ENCODE measurements around the gene KLF13.

DNA sequence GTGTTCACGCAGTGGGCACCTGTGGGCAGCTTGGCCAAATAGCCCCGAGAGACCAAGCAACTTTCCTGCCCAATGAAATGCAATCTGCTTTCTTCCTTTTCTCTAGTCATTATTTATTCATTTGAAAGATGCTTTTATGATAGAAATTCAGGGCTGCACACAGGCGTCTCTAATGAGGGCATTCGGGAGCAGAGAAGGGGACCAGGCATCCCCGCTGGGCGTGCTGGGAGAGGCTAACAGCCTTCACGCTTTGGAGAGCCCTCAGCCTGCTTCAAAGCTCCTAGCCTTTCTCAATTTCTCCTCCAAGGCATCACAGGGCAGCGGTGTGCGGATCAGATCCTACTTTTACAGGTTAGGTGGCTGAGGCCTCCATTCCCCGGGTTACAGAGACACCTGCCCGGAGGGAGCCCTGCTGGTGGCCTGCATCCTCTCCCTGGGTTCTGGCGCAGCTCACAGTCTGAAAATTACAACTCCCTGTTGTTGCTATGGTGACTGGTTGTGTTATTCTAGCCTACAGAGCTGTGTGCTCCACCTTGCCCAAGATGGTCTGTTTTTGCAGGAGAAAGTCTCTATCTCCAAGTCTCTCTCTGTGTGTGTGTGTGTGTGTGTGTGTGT lies 21.8 kb upstream of the KLF13 start:
- TF ChIP-seq RCOR1 (conservative IDR thresholded peaks at IDR 0.05; ENCODE audit: low read depth, low read length): no peak
- TF ChIP-seq, protein P1, sequence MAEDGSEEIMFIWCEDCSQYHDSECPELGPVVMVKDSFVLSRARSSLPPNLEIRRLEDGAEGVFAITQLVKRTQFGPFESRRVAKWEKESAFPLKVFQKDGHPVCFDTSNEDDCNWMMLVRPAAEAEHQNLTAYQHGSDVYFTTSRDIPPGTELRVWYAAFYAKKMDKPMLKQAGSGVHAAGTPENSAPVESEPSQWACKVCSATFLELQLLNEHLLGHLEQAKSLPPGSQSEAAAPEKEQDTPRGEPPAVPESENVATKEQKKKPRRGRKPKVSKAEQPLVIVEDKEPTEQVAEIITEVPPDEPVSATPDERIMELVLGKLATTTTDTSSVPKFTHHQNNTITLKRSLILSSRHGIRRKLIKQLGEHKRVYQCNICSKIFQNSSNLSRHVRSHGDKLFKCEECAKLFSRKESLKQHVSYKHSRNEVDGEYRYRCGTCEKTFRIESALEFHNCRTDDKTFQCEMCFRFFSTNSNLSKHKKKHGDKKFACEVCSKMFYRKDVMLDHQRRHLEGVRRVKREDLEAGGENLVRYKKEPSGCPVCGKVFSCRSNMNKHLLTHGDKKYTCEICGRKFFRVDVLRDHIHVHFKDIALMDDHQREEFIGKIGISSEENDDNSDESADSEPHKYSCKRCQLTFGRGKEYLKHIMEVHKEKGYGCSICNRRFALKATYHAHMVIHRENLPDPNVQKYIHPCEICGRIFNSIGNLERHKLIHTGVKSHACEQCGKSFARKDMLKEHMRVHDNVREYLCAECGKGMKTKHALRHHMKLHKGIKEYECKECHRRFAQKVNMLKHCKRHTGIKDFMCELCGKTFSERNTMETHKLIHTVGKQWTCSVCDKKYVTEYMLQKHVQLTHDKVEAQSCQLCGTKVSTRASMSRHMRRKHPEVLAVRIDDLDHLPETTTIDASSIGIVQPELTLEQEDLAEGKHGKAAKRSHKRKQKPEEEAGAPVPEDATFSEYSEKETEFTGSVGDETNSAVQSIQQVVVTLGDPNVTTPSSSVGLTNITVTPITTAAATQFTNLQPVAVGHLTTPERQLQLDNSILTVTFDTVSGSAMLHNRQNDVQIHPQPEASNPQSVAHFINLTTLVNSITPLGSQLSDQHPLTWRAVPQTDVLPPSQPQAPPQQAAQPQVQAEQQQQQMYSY (CRISPR knock-in tag; IDR thresholded peaks at IDR 0.05): no peak
- TF ChIP-seq, protein P2, sequence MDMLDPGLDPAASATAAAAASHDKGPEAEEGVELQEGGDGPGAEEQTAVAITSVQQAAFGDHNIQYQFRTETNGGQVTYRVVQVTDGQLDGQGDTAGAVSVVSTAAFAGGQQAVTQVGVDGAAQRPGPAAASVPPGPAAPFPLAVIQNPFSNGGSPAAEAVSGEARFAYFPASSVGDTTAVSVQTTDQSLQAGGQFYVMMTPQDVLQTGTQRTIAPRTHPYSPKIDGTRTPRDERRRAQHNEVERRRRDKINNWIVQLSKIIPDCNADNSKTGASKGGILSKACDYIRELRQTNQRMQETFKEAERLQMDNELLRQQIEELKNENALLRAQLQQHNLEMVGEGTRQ (IDR thresholded peaks at IDR 0.05; ENCODE audit: borderline replicate concordance, low read depth, low read length): no peak
- no peak for TF ChIP-seq IRF4 (IDR thresholded peaks at IDR 0.05; ENCODE audit: low read depth, low read length)
- TF ChIP-seq, protein P3, sequence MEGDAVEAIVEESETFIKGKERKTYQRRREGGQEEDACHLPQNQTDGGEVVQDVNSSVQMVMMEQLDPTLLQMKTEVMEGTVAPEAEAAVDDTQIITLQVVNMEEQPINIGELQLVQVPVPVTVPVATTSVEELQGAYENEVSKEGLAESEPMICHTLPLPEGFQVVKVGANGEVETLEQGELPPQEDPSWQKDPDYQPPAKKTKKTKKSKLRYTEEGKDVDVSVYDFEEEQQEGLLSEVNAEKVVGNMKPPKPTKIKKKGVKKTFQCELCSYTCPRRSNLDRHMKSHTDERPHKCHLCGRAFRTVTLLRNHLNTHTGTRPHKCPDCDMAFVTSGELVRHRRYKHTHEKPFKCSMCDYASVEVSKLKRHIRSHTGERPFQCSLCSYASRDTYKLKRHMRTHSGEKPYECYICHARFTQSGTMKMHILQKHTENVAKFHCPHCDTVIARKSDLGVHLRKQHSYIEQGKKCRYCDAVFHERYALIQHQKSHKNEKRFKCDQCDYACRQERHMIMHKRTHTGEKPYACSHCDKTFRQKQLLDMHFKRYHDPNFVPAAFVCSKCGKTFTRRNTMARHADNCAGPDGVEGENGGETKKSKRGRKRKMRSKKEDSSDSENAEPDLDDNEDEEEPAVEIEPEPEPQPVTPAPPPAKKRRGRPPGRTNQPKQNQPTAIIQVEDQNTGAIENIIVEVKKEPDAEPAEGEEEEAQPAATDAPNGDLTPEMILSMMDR (IDR thresholded peaks at IDR 0.05 in 2 of 3, conservative IDR thresholded peaks at IDR 0.05 in 1 of 3; ENCODE audit: control insufficient read depth in 2 of 3, extremely low read depth in 1 of 3, insufficient read depth in 1 of 3, low read depth in 3 of 3, low read length in 3 of 3): no peak
- no peak for TF ChIP-seq NFIC (IDR thresholded peaks at IDR 0.05; ENCODE audit: low read depth, low read length)
- no peak for TF ChIP-seq HDGF (IDR thresholded peaks at IDR 0.05)
- no peak for TF ChIP-seq CEBPB (IDR thresholded peaks at IDR 0.05; ENCODE audit: borderline replicate concordance in 1 of 2, low read depth in 2 of 2, low read length in 2 of 2)
